Stimulated activated CD4-positive, alpha-beta T cell treated with anti-CD3 and anti-CD28 coated beads, Interleukin-1b, Interleukin-23, amount 100 ng/mL, for 48 hours (primary cell): ENCODE data around the gene LGALS4.
"Not testable (repeated sequence)": the region's sequence is repeated elsewhere in the genome, so short reads cannot be mapped to it uniquely, and the experiment has no call there.

Experiments used
- DNase-seq: peaks from one replicate; pipeline ENCODE4 v3.0.0-alpha.2; 2020

The LGALS4 gene

GRCh38 chr19:38793177-38793576 is 19.6 kb downstream of the LGALS4 start:
- DNase-seq: no peak

- peak; percentile 27 for DNase-seq
Observed at GRCh38 chr19:38792250-38793111, 20.3 kb downstream of the LGALS4 start.

GRCh38 chr19:38791451-38792064 is 21.2 kb downstream of the LGALS4 start:
- DNase-seq: not testable (repeated sequence)

- not testable (repeated sequence) for DNase-seq
Observed at GRCh38 chr19:38790507-38791403, 22.0 kb downstream of the LGALS4 start.

GRCh38 chr19:38788478-38789243 is 24.1 kb downstream of the LGALS4 start, which contains the start of gene LGALS7B:
TSS of gene LGALS7B (plus strand) at chr19:38789200. CDS start at chr19:38789227, 27 bp downstream.
- DNase-seq: no peak

GRCh38 chr19:38786572-38787265 is 26.0 kb downstream of the LGALS4 start:
- no peak for DNase-seq

- DNase-seq: not testable (repeated sequence)
Observed at GRCh38 chr19:38786061-38786460, 26.7 kb downstream of the LGALS4 start.

- no peak for DNase-seq
Observed at GRCh38 chr19:38785187-38785699, 27.5 kb downstream of the LGALS4 start.

GRCh38 chr19:38784224-38784623 is 28.5 kb downstream of the LGALS4 start:
- no peak for DNase-seq

GRCh38 chr19:38782212-38782611 is 30.5 kb downstream of the LGALS4 start:
- DNase-seq: not testable (repeated sequence)

- DNase-seq: no peak
Observed at GRCh38 chr19:38781058-38781457, 31.7 kb downstream of the LGALS4 start.

- DNase-seq: no peak
Observed at GRCh38 chr19:38780443-38780842, 32.3 kb downstream of the LGALS4 start.

- no peak for DNase-seq
Observed at GRCh38 chr19:38778733-38779132, 34.0 kb downstream of the LGALS4 start.

- no peak for DNase-seq
Observed at GRCh38 chr19:38774181-38774950, 38.4 kb downstream of the LGALS4 start.

GRCh38 chr19:38773469-38774177 is 39.1 kb downstream of the LGALS4 start, which contains the start of gene LGALS7:
TSS of gene LGALS7 (minus strand) at chr19:38773517. CDS start at chr19:38773492, 25 bp downstream.
- no peak for DNase-seq

- DNase-seq: not testable (repeated sequence)
Observed at GRCh38 chr19:38771569-38771968, 41.2 kb downstream of the LGALS4 start.

- DNase-seq: not testable (repeated sequence)
Observed at GRCh38 chr19:38770949-38771275, 41.8 kb downstream of the LGALS4 start.

- not testable (repeated sequence) for DNase-seq
Observed at GRCh38 chr19:38770228-38770948, 42.4 kb downstream of the LGALS4 start.

- peak; percentile 88 for DNase-seq
Observed at GRCh38 chr19:38769635-38770211, 43.0 kb downstream of the LGALS4 start.
